ENCODE measurements around the gene PPM1E.

DNA sequence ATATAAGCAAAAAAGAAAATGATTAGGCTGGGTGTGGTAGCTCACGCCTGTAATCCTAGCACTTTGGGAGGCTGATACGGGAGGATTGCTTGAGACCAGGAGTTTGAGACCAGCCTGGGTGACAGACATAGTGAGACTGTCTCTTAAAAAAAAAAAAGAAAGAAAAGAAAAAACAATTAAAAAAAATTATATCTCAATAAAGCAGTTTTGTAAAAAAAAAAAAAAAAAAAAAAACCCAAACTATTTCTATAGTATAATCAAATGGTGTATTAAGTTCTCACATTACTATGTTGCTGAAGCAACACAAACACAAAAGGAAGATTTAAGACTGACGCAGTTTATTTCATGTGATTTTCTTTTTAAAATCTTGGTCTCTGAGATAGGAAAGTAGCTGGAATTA is 210.6 kb downstream of the PPM1E start:
- TF ChIP-seq POLR2AphosphoS5 (IDR thresholded peaks at IDR 0.05) (no peak), POLR2A (IDR thresholded peaks at IDR 0.05) (no peak), EP300 (IDR thresholded peaks at IDR 0.05) (no peak)
- TF ChIP-seq, protein P1, sequence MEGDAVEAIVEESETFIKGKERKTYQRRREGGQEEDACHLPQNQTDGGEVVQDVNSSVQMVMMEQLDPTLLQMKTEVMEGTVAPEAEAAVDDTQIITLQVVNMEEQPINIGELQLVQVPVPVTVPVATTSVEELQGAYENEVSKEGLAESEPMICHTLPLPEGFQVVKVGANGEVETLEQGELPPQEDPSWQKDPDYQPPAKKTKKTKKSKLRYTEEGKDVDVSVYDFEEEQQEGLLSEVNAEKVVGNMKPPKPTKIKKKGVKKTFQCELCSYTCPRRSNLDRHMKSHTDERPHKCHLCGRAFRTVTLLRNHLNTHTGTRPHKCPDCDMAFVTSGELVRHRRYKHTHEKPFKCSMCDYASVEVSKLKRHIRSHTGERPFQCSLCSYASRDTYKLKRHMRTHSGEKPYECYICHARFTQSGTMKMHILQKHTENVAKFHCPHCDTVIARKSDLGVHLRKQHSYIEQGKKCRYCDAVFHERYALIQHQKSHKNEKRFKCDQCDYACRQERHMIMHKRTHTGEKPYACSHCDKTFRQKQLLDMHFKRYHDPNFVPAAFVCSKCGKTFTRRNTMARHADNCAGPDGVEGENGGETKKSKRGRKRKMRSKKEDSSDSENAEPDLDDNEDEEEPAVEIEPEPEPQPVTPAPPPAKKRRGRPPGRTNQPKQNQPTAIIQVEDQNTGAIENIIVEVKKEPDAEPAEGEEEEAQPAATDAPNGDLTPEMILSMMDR (IDR thresholded peaks at IDR 0.05): no peak
